Endothelial cell of umbilical vein (primary cell): ENCODE data around the gene SNX30. TPM values are rescaled to one million over a fixed set of nuclear protein-coding genes. Genes with fewer than 3 reads are reported as not detected.

ENCODE experiments used
- BruUV-seq: library from RNA; stranded (reverse); fragments of 400-500 nt; replicated peaks from 2 replicates; lab custom pipeline; 2021; lab: Mats Ljungman, UMichigan
- CTCF ChIA-PET: fragments of 300-600, 350-600 bp; sonication (Branson Sonifier 250); formaldehyde crosslinking; loops from one replicate; lab custom pipeline; 2021; ENCODE audit warnings: antibody characterized with exemption, inconsistent platforms; lab: Charles Lee
- POLR2A ChIA-PET: fragments of 300-600, 350-600 bp; sonication (Branson Sonifier 250); formaldehyde crosslinking; loops from one replicate; lab custom pipeline; 2021; ENCODE audit warnings: antibody characterized with exemption, inconsistent platforms; lab: Charles Lee
- DNase-seq: peaks from one replicate; pipeline ENCODE4 v3.0.0-alpha.2; 2011; ENCODE audit warnings: low read depth, low spot score
- FAIRE-seq: peaks from 2 replicates; lab custom pipeline; 2011; peaks lifted over from hg19 to GRCh38; lab: Jason Lieb, UNC
- H2AFZ ChIP-seq: 2 replicates; pipeline ENCODE4 v1.6.0; 2012; ENCODE audit warnings: low read depth, low read length, control low read depth, inconsistent platforms
- H3K27ac ChIP-seq: 2 replicates; pipeline ENCODE4 v1.5.1; 2011; ENCODE audit warnings: low read depth, mild to moderate bottlenecking, control low read depth, low read length, moderate library complexity; ENCODE audit not compliant: insufficient read depth
- H3K27me3 ChIP-seq, 2 experiments: 2 replicates each; pipeline versions ENCODE4 v1.6.0 to v1.6.1; 2011; ENCODE audit warnings: low read length in 2 of 2, mixed read lengths in 1 of 2; ENCODE audit not compliant: control insufficient read depth in 2 of 2, insufficient read depth in 2 of 2
- H3K36me3 ChIP-seq, 2 experiments: 2 replicates in 1 of 2; 3 replicates in 1 of 2; pipeline ENCODE4 v1.5.1; 2011; ENCODE audit warnings: low read length in 2 of 2, mild to moderate bottlenecking in 1 of 2, moderate library complexity in 1 of 2; ENCODE audit not compliant: control insufficient read depth in 2 of 2, insufficient read depth in 2 of 2; ENCODE audit errors: extremely low read depth in 1 of 2
- H3K4me1 ChIP-seq: 3 replicates; pipeline ENCODE4 v1.5.1; 2011; ENCODE audit warnings: mild to moderate bottlenecking, low read length; ENCODE audit not compliant: control insufficient read depth, insufficient read depth; ENCODE audit errors: extremely low read depth
- H3K4me2 ChIP-seq: 2 replicates; pipeline ENCODE4 v1.6.1; 2011; ENCODE audit warnings: low read length, control low read depth, mixed read lengths; ENCODE audit not compliant: insufficient read depth
- H3K4me3 ChIP-seq, 3 experiments: fragments of 200-600 bp in 1 of 3; sonication (generic), shearing (Covaris generic) in 1 of 3; replicated peaks in 1 of 3; 2 replicates each; pipeline ENCODE4 v1.5.1; 2011 to 2016; ENCODE audit warnings: control low read depth in 3 of 3, low read length in 3 of 3, mild to moderate bottlenecking in 2 of 3, inconsistent platforms in 1 of 3, low read depth in 1 of 3, moderate library complexity in 1 of 3; ENCODE audit not compliant: insufficient read depth in 1 of 3
- H3K79me2 ChIP-seq: 2 replicates; pipeline ENCODE4 v1.6.0; 2012; ENCODE audit warnings: low read length, inconsistent platforms; ENCODE audit not compliant: control insufficient read depth, insufficient read depth
- H3K9ac ChIP-seq: replicated peaks from 2 replicates; pipeline ENCODE3; 2011; ENCODE audit warnings: low read length, control low read depth; ENCODE audit not compliant: insufficient read depth; ENCODE audit errors: extremely low read depth
- H3K9me1 ChIP-seq: replicated peaks from 3 replicates; pipeline ENCODE4 v1.6.0; 2011; ENCODE audit warnings: mild to moderate bottlenecking, low read length; ENCODE audit not compliant: control insufficient read depth, insufficient read depth; ENCODE audit errors: extremely low read depth
- H3K9me3 ChIP-seq: replicated peaks from 2 replicates; pipeline ENCODE4 v1.5.1; 2012; ENCODE audit warnings: low read length, inconsistent platforms; ENCODE audit not compliant: control insufficient read depth, insufficient read depth
- H4K20me1 ChIP-seq: replicated peaks from 2 replicates; pipeline ENCODE3; 2011; ENCODE audit warnings: mild to moderate bottlenecking, low read length; ENCODE audit not compliant: control insufficient read depth, insufficient read depth; ENCODE audit errors: extremely low read depth
- CTCF ChIP-seq, 2 donors: IDR thresholded peaks; 1 replicate in 1 of 2; 2 replicates in 1 of 2; pipeline ENCODE4 v1.5.1; 2011; ENCODE audit warnings: low read length in 2 of 2, mild to moderate bottlenecking in 2 of 2, moderate library complexity in 2 of 2, control low read depth in 1 of 2, inconsistent platforms in 1 of 2, low read depth in 1 of 2; ENCODE audit not compliant: insufficient read depth in 1 of 2; ENCODE audit errors: extremely low read depth in 1 of 2
- EZH2 ChIP-seq: IDR thresholded peaks from 2 replicates; pipeline ENCODE4 v1.6.1; 2012; ENCODE audit warnings: borderline replicate concordance, low read depth, mild to moderate bottlenecking, moderate library complexity, low read length, inconsistent platforms; ENCODE audit not compliant: severe bottlenecking
- FOS ChIP-seq: IDR thresholded peaks from 2 replicates; pipeline ENCODE4 v1.6.1; 2011; ENCODE audit warnings: mild to moderate bottlenecking, low read length, moderate library complexity, borderline replicate concordance; ENCODE audit not compliant: insufficient read depth
- GATA2 ChIP-seq: IDR thresholded peaks from 2 replicates; pipeline ENCODE4 v1.7.0; 2011; ENCODE audit warnings: low read depth, mild to moderate bottlenecking, moderate library complexity, mixed read lengths, low read length; ENCODE audit not compliant: insufficient read length, insufficient read depth
- JUN ChIP-seq: IDR thresholded peaks from 2 replicates; pipeline ENCODE4 v1.6.1; 2011; ENCODE audit warnings: borderline replicate concordance, low read depth; ENCODE audit not compliant: insufficient read length, insufficient read depth
- MYC ChIP-seq: IDR thresholded peaks from one replicate; pipeline ENCODE4 v1.6.1; 2011; ENCODE audit warnings: mild to moderate bottlenecking, low read depth, low read length
- POLR2A ChIP-seq: IDR thresholded peaks from 2 replicates; pipeline ENCODE4 v1.6.1; 2012; ENCODE audit warnings: low read depth, mild to moderate bottlenecking, control low read depth, low read length
- POLR2AphosphoS5 ChIP-seq: IDR thresholded peaks from 2 replicates; pipeline ENCODE4 v1.6.1; 2012; ENCODE audit warnings: low read depth, mild to moderate bottlenecking, control low read depth, low read length, moderate library complexity; ENCODE audit not compliant: insufficient read depth
- dilution Hi-C: fragments of 300-500 bp; cut with MboI; formaldehyde crosslinking; loops from one replicate; pipeline ENCODE4 v1.15.0; 2019; ENCODE audit warnings: low sequenced_read_pairs; ENCODE audit not compliant: extremely low pct_ligation_motif_present
- intact Hi-C: fragments of 100-400 bp; cut with micrococcal nuclease; formaldehyde crosslinking; loops from one replicate; pipeline ENCODE4 v1.10.0; 2022
- polyA plus RNA-seq, 4 experiments: library from polyadenylated mRNA; depleted of rRNA in 3 of 4; stranded (reverse) in 3 of 4; unstranded in 1 of 4; fragments of >200 nt; gene quantifications; 2 replicates each; pipeline versions ENCODE4 v1.2.1 to v1.2.3, GENCODE V29; 2011 to 2012; ENCODE audit warnings: missing spikeins in 1 of 4
- total RNA-seq: library from RNA; stranded (reverse); gene quantifications from 2 replicates; pipeline ENCODE4 v1.2.3, GENCODE V29; 2021
- TF ChIP-seq, protein P1 (sequence below): IDR thresholded peaks from 2 replicates; pipeline ENCODE4 v1.6.1; 2011; ENCODE audit not compliant: insufficient read depth, insufficient read length

The SNX30 gene
- total and polyA plus RNA-seq, 2 donors (not counting 3 experiments of a cell fraction or from before 2014, with no cell fraction given) = 2.8 to 6.3 TPM

DNA sequence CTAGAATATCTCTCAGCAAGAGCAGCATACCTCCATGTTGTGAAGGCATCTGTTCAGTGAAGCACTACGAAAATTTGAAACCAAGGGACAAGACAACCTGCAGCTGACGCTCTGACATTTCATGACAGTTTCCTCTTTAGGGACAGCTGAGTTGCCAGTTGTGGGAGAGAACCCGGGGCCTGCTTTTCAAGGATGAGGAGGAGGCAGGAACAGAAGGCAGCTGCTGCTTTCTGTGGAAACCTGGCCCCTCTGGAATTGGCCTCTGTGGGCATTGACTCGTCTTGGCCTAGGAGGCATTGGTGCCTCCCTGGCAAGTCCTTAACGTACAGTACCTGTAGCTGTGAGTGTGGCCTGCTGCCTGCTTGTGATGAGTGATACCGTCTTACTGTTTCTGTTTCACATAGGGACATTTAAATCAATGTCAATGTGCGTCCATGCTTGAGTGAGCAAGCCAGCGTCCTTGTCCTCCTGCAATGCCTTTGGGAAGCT lies 118.5 kb downstream of the SNX30 start:
- TF ChIP-seq MYC (no peak), FOS (no peak), CTCF (IDR thresholded peaks at IDR 0.05; ENCODE audit: extremely low read depth in 1 of 2, insufficient read depth in 1 of 2, low read depth in 1 of 2, low read length in 2 of 2) (no peak), JUN (no peak), EZH2 (no peak), GATA2 (no peak), POLR2A (no peak), POLR2AphosphoS5 (no peak)
- TF ChIP-seq, protein P1, sequence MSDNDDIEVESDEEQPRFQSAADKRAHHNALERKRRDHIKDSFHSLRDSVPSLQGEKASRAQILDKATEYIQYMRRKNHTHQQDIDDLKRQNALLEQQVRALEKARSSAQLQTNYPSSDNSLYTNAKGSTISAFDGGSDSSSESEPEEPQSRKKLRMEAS = no peak
- FAIRE-seq = no peak

More for the DNA sequence above, 118.5 kb downstream of the SNX30 start:
- Histone ChIP-seq H3K4me3 (no peak overlapping the region), H3K36me3 (no peaks in the 10 kb centered on the region), H3K9ac (no peak overlapping the region), H4K20me1 (no peaks in the 10 kb centered on the region), H3K27ac (no peak overlapping the region), H3K79me2 (no peaks in the 10 kb centered on the region), H3K4me1 (no peaks in the 10 kb centered on the region), H2AFZ (no peak overlapping the region), H3K27me3 (no peaks in the 10 kb centered on the region), H3K9me3 (no peaks in the 10 kb centered on the region), H3K9me1 (no peaks in the 10 kb centered on the region), H3K4me2 (no peak overlapping the region)
- dilution Hi-C loops (no loop called here), intact Hi-C loops (no loop called here)
- BruUV-seq = no TSS peak
- no peak for DNase-seq
- CTCF ChIA-PET = interaction anchor here (0.7 to 1.4 kb wide), 4 partner anchors 12 to 34 kb away, joined by 3 to 6 read pairs (median 4); no protein-coding TSS in a partner anchor
- POLR2A ChIA-PET = interaction anchor here (0.6 kb wide), 1 partner anchor 352 kb away, joined by 3 read pairs; the partner anchor contains the start of genes FKBP15 and SLC31A1
